Right renal cortex interstitium (tissue), 3 donors: ENCODE results near the gene PLCL2. TPM values are rescaled to one million over a fixed set of nuclear protein-coding genes. Genes with fewer than 3 reads are reported as not detected.

Source experiments
- DNase-seq, 3 donors: peaks; one replicate each; pipeline ENCODE4 v3.0.0-alpha.2; 2013; ENCODE audit warnings: low read depth in 3 of 3, low spot score in 2 of 3
- polyA plus RNA-seq, 3 donors: library from polyadenylated mRNA; unstranded; fragments of 120-200 nt; gene quantifications; one replicate each; pipeline ENCODE4 v1.2.1, GENCODE V29; 2013; ENCODE audit not compliant: insufficient read length in 3 of 3

The PLCL2 gene
- polyA plus RNA-seq, 3 donors = 16.0 to 16.6 (median 16.6) TPM

DNA sequence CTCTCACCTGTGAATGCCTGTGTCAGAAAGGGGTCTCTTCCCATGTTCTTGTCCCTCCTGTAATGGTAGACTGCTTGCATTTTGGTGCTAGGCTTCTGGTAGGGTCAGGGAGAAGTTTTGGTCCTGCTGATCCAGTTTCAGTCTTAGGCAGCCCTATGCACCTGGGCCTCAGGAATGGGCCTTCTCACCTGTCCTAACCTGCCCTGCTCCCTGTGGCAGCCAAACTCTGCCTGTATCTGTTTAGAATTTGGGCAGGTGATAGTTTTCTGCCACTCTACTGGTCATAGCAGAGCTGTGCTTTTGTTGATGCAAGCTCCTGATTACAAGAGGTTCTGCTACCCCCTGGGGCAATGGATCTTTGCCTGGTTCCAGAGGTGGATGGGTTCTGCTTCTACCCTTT lies 118.7 kb downstream of the PLCL2 start:
- no peak for DNase-seq

DNA sequence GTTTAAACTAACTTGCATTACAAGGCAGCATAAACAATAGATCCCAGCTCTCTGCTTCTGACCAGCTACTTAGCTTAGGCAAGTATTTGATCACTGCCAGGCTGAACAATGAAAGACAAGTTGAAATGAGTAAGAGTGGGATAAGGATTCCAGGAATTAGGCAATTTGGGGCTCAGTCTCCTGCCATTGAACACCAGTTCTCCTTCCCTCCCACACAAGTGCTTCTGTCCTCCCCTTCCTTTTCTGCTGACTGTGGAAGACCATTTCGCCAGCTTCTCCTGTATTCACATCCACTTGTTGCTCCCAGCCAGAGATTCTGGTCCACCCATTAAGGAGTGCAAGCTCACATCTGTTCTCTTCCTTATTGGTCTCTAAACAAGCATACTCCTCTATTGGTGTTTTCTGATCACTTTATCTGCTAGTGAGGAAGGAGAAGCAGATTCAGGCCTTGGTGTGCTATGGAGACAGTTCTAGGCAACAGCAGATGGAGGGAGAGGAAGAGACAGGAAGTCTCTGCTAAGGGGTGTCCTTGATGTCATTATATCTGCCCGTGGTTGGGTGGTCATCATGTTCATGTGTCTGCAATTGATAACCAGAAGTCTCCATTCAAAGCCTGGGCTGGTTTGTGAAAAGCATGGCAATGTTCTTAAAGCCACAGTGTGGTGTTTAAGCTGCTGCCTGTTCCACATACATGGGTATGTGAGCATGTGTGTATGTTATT lies 121.5 kb downstream of the PLCL2 start:
- DNase-seq = no peak

DNA sequence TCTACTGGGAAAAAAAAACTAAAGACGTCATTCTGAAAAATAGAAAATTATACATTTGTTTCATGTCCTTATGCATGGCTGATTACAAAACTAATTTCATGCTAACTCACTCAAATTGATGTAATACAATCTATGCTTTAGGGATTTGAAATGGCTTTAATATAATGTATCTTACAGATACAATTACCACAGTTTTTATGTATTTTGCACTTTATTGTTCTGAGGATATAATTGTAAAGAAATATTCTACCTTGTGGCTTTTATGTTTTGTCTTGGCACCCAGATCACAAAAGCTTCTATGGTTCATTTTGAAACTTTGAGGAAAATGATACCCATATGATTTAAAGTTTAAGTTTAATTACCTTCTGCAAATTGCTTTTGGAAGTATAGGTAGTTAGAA lies 122.5 kb downstream of the PLCL2 start:
- DNase-seq = no peak

DNA sequence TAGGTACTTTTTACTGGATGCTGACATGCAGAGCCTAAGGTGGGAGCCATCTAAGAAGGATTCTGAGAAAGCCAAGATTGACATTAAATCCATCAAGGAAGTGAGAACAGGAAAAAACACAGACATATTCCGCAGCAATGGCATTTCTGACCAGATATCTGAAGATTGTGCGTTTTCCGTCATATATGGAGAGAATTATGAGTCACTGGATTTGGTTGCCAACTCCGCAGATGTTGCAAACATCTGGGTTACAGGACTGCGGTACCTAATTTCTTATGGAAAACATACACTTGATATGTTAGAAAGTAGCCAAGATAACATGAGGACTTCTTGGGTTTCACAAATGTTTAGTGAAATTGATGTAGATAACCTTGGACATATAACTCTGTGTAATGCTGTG lies 125.1 kb downstream of the PLCL2 start:
- no peak for DNase-seq

DNA sequence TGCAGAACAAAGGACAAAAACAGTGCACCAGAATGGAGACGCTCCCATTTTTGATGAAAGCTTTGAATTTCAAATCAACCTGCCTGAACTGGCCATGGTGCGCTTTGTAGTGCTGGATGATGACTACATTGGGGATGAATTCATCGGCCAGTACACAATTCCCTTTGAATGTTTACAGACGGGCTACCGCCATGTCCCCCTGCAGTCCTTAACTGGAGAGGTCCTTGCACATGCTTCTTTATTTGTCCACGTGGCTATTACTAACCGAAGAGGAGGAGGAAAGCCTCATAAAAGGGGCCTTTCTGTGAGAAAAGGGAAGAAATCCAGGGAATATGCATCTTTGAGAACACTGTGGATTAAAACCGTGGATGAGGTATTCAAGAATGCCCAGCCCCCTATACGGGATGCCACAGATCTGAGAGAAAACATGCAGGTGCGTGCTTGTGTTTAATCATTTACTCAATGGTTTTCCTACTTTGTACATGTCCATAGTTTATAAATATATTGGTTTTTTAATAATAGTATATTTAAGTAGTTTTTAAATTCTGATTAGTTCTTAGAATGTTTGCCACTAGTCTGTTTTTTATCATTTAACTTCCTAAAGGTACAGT lies 127.1 kb downstream of the PLCL2 start:
- DNase-seq = no peak

DNA sequence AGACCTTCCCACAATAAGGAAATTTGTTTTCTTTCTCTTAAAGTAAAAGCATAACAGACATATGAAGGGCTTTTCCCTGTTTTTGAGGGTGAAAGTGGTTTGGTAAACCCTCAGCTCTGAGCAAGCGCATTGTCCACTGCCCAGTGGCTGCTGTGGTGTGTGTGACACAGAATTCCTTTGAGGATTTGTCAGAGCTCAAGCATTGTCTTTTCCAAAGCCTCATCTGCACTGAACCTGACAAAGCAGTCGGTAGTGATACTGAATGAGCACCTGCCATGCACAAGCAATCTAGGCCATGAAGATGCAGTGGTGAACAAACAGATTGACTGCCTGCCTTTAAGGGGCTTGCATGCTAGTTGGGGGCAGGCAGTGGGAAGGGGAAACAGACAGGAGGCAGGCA lies 128.3 kb downstream of the PLCL2 start:
- DNase-seq = no peak

DNA sequence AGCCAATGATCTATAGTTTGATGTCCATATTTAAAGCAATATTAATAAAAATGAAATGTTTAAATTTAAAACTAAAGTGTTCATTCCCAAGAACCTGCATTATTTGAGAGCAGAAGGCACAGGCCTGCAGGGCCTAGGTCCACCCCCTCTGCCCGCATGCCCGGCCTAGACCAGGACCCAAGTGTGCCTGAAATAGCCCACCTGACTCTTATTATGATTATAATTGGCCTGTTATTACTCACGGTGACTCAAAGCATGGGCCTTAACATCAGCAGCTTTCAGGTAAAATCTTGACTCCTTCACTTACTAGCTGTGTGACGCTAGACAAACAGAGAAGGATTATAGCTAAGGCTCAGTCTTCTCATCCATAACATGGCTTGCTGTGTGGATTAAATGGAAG lies 128.8 kb downstream of the PLCL2 start:
- DNase-seq = no peak

DNA sequence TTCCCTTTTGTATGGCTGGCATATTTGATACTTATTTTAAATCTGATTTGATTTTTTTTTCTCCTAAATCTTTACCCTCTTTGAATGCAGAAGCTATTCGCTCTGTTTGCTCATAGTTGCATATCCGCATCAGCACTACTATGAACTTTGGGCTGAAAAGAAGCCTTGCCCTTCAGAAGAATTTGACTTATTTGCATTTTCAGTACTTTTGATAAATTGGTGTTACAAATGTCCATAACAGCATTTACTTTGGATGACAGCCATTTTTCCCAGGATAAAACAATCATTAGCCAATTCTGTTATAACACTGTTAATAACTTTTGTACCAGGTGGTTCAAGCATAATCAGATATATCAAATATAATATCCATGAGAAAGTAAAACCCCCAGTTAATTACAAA lies 129.5 kb downstream of the PLCL2 start:
- DNase-seq = no peak

DNA sequence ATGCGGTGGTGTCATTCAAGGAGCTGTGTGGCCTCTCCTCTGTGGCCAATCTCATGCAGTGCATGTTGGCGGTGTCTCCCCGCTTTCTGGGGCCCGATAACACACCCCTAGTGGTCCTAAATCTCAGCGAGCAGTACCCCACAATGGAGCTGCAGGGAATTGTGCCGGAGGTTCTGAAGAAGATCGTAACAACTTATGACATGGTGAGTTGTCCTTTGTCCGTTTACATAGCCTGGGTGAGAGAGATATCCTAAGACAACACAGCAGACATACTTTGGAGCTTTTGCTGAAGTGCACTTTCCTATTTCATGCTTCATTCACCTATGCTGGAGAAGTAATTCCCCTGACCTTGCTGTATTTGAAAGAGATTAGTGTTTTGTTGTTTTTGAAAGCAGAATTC lies 130.0 kb downstream of the PLCL2 start:
- DNase-seq = no peak

DNA sequence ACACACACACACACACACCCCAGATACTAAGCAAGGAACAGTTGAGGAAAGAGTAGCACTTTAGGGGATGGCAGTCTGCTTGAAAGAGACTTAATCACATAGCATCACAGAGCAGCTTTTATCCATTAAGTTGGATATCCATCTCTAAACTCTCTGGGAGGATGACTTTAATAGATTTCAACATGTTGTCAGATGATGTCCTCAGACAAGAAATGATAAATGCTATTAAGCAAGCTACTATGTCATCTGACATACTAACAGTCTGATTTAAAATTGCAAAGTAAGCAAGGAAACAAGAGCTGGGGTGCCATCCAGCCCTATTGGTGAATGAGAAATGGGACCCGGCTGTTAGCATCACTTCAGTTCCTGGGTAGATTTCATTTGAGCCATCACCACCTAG lies 136.9 kb downstream of the PLCL2 start:
- DNase-seq = no peak

DNA sequence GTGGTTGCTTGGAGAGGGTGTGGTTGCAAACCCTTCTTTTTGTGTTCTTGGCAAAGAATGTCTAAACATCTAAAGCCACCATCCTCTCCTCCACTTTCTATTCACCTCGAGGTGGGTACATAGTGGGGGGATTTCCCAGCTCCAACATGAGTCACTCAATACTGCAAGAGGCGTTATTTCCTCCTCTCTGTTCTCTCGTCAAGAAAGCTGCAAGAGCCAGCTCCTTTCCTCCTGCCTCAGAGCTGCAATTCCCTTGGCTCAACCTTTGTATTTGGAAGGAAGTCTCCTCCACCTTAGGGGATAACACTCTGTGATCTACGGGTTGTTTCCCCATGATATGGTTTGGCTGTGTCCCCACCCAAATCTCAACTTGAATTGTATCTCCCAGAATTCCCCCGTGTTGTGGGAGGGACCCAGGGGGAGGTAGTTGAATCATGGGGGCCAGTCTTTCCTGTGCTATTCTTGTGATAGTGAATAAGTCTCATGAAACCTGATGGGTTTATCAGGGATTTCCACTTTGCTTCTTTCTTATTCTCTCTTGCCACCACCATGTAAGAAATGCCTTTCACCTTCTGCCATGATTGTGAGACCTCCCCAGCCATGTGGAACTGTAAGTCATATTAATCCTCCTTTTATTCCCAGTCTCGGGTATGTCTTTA lies 138.4 kb downstream of the PLCL2 start:
- no peak for DNase-seq

DNA sequence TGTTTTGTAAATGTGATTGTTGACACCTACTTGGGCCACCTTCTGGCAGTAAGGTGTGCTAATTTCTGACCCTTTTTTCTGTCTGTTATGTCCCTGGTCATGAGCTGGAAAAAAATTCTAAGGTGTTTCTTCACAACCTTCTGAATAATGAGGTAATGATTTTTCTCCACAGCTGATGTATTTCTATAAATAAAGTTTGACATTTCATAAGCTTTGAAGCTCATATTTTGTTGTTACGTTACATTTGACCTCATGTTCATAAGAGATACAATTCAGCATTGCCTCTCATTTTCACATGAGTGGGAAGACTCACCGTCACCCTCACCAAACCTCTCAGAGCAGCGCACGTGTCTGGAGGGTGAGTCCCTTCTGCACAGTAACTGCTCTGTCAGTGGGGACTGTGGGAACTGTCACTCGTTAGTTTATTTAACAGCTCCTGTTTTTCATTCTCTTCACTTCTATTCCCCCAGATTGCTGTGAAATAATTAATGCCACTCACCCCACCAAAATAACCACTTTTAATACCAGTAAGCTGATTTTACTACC lies 140.9 kb downstream of the PLCL2 start:
- DNase-seq = no peak

DNA sequence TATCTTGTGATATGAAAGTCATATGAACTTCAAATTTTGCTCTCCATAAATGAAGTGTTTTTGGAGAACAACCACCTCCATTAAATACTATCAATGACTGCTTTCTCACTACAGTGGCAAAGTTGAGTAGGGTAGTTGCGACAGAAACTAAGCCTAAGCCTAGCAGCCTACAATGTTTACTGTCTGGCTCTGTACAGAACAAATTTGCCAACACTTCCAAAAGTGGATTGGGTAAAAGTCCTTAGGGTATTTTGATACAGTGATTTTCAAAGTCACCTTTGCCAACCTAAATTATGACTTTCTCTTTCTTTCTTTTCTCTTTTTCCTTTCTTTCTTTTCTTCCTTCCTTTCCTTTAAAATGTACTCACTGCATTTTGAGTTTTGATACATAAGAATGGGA lies 142.6 kb downstream of the PLCL2 start:
- DNase-seq = no peak

DNA sequence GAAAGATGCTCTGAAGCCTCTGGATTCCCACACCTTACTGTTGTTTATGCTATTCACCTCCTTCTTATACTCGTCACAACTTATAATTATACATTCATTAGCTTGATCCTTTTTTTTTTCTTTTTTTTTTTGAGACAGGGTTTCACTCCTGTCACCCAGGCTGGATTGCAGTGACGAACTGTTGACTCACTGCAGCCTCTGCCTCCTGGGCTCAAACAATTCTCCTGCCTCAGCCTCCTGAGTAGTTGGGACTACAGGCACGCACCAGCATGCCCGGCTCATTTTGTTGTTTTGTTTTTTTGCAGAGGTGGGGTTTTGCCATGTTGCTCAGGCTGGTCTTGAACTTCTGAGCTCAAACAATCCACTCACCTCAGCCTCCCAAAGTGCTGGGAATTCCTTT lies 143.6 kb downstream of the PLCL2 start:
- no peak for DNase-seq

DNA sequence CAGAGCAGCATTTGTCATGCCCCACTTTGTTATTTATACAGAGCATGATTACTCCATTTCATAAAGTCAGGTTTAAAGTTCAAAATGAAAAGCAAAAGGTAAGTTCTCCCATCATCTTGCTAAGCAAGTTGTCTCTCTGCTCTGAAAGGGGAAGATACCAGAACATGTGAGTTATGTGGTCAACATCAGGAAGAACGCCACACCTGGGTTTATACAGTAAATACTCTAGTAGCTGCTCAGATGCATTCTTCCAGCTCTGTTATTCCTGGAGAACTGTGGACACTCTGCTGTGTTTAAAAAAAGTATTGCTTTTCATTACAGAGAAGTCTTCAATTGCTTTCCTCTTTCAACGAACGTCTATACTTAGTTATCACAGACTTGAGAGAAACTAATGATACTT lies 145.7 kb downstream of the PLCL2 start:
- no peak for DNase-seq

DNA sequence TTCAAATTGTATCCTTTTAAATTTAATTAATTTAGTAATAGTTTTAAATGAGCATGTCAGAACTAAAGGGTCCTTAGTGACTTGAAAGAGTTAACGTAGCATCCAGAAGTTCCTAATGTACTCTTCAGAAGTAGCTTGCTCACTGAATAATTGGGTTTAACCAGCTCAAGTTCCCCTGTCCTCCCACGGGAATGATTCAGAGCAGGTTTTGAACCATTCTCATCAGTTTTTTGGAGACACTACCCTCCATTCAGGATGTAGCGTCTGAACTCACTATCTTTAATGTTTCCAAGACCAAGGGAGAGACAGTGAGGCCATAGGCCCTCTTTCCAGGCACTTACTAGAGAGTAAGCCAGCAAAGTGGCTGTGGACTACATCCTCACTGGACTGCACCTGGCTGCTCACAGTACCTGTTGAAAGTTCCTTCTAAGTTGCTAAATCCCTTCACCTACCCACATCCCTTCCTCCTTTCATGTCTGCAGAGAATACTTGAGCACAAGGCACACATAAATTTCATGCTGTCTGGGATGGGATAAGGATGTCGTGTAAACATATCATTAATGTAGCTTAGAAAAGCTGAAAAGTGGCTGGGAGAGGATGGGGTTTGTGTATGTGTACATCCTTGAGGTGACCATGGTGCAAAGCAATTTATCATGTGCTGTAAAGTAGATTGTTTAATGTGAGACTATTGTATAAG lies 146.3 kb downstream of the PLCL2 start:
- no peak for DNase-seq

DNA sequence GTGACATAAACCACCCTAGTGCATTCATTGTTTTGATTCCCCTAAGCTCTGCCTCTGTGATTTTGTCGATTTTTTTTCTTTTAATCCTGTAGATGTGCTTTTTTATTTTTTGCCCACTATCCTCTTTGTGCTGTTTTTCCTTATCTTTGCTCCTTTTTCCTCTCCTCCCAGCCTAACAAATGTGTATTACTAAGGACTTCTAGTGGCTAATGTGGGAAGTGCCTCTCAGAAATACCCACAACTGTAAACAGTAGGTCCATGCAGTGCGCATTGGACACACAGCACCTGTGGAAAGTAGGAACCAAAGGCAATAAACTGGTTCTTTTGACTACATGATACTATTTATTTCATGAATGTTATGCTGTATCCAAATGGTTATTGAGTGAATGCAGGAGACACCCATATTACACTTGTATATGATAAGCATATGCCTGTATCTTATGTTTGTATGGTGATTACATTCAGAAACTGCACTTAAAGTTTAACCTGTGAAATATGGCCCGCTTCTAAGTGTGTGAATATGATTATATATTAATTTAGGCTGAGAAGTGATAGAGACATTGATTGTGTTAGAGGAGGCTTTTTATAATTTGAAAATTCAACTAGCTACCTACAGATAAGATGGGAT lies 147.8 kb downstream of the PLCL2 start:
- DNase-seq = no peak

DNA sequence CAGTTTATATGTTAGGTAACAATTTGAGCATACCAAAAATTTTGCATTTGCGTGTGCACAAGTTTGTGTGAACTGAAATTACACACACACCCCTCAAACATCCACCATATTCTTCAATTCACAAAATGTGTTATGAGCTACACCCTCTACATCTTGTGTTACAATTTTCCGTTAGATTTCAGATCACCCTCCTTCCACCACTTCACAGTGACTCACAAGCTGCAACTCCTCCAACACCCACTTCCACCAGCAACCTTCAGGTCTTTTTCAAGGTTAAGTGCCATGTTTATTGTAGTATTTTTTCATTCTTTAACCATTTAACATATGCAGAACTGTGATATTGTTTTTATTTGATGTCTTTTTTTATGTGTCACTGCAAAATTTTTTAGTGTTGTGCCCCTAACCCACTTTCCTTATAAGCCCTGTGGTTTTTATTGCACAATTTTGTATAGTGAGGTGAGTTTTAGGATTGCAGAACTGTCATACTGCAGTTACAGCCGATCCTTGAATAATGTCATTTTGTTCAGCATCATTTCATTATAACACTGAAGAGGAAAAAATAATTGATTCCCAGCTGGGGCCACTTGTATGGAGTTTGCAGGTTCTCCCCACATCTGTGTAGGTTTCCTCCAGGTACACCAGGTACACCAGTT lies 148.9 kb downstream of the PLCL2 start:
- no peak for DNase-seq

DNA sequence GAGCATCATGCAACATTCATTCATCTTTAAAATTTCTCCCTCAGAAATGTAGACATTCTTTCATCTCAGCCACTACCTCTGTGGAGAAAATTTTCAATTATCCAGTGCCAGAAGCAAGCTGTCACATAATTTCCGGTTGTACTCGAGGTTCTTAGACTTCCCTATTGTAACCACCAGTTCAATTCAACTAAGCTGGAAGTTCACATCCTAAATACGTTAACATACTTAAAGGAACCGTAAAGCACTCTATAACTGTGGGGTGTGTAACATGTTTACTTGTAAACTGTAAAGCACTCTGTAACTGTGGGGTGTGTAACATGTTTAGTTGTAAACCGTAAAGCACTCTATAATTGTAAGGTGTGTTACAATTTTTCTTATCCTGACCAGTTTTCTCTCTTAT lies 150.3 kb downstream of the PLCL2 start:
- no peak for DNase-seq

DNA sequence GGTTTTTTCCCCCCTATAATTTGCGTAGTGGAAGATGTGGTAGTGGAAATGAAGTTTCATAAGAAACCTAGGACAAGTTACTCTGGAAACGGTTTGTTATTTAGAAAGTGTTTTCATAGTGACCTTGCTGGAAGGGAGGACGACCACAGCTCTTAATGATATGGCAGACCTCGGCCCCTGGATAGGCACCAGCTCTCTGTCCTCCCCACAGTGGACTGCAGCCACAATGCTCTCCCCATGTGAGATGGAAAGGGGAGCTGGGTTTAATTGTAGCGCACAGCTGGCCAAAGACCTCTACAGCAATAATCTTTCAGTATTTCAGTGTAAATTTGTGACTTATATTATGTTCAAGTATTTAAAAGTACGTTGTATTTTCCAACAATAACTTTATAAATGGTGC lies 151.2 kb downstream of the PLCL2 start:
- no peak for DNase-seq
